Right lobe of liver (tissue), 4 donors: Measurements from ENCODE around the gene GALNT17.

Experiments used
- POLR2A ChIP-seq: fragments of 450-650 bp; IDR thresholded peaks from one replicate; pipeline ENCODE4 v1.6.1; 2017; ENCODE audit warnings: antibody characterized with exemption, mild to moderate bottlenecking
- TF ChIP-seq, protein P1 (sequence below), 4 donors: fragments of 200-600 bp in 3 of 4; fragments of 450-650 bp in 1 of 4; IDR thresholded peaks; one replicate each; pipeline versions ENCODE4 v1.5.1 to v1.8.0; 2016 to 2022; ENCODE audit warnings: antibody characterized with exemption in 4 of 4, mild to moderate bottlenecking in 2 of 4
- donor health status: DM: no; HTN: no; CAD: no.
- donor health status: DM: no; HTN: no; CAD: no.
- donor health status: DM: no; HTN: yes; CAD: no.

DNA sequence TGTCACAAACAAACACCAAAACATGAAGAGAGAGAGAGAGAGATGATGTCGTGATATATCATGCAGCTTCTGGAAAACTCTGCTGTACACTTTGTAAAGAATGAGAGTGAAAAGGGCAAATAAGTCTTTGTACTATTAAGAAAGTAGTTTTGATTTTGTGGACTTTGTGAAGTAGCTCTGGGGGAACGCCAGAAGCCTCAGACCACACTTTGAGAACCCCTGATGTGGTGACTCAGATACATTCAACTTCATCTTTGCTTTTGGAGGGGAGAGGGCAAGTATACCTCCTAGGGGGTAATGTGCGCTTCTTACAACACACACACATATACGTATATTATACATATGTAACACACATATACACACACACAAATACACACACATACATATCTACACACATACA is 84.3 kb downstream of the GALNT17 start:
- TF ChIP-seq, protein P1, sequence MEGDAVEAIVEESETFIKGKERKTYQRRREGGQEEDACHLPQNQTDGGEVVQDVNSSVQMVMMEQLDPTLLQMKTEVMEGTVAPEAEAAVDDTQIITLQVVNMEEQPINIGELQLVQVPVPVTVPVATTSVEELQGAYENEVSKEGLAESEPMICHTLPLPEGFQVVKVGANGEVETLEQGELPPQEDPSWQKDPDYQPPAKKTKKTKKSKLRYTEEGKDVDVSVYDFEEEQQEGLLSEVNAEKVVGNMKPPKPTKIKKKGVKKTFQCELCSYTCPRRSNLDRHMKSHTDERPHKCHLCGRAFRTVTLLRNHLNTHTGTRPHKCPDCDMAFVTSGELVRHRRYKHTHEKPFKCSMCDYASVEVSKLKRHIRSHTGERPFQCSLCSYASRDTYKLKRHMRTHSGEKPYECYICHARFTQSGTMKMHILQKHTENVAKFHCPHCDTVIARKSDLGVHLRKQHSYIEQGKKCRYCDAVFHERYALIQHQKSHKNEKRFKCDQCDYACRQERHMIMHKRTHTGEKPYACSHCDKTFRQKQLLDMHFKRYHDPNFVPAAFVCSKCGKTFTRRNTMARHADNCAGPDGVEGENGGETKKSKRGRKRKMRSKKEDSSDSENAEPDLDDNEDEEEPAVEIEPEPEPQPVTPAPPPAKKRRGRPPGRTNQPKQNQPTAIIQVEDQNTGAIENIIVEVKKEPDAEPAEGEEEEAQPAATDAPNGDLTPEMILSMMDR (IDR thresholded peaks at IDR 0.05), result no peak
- no peak for TF ChIP-seq POLR2A
